Mesothelial cell of epicardium (in vitro differentiated cells): Measurements from ENCODE around the gene DCUN1D2. TPM values are rescaled to one million over a fixed set of nuclear protein-coding genes. Genes with fewer than 3 reads are reported as not detected.
A peak's percentile ranks its signal among the peaks of the same experiment; 100 is the strongest.

Experiments used
- DNase-seq, 2 experiments: peaks; one replicate each; pipeline ENCODE4 v3.0.0; 2021; ENCODE audit warnings: low spot score in 2 of 2; ENCODE audit not compliant: unreplicated experiment in 2 of 2
- H3K27ac Mint-ChIP-seq: 2 replicates; pipeline ENCODE4 v1.8.0; 2021; ENCODE audit warnings: mixed read lengths
- H3K27me3 Mint-ChIP-seq: 2 replicates; pipeline ENCODE4 v1.8.0; 2021; ENCODE audit warnings: low read depth, mixed read lengths
- H3K36me3 Mint-ChIP-seq: 2 replicates; pipeline ENCODE4 v1.8.0; 2021; ENCODE audit warnings: mixed read lengths
- H3K4me1 Mint-ChIP-seq: 2 replicates; pipeline ENCODE4 v1.8.0; 2021; ENCODE audit warnings: mixed read lengths
- H3K4me3 Mint-ChIP-seq: 2 replicates; pipeline ENCODE4 v1.8.0; 2021; ENCODE audit warnings: mild to moderate bottlenecking, moderate library complexity, mixed read lengths
- H3K9me3 Mint-ChIP-seq: 2 replicates; pipeline ENCODE4 v1.8.0; 2021; ENCODE audit warnings: mixed read lengths
- CTCF ChIP-seq: fragments of 200-600 bp; sonication (generic); IDR thresholded peaks from one replicate; pipeline ENCODE4 v1.5.0; 2021; ENCODE audit warnings: antibody characterized with exemption; ENCODE audit not compliant: unreplicated experiment
- total RNA-seq: library from RNA; stranded (reverse); gene quantifications from 3 replicates; pipeline ENCODE4 v1.2.1, GENCODE V29; 2021

DCUN1D2 gene
- total RNA-seq, 1 donor from 2014 or later = 40.2 TPM

DNA sequence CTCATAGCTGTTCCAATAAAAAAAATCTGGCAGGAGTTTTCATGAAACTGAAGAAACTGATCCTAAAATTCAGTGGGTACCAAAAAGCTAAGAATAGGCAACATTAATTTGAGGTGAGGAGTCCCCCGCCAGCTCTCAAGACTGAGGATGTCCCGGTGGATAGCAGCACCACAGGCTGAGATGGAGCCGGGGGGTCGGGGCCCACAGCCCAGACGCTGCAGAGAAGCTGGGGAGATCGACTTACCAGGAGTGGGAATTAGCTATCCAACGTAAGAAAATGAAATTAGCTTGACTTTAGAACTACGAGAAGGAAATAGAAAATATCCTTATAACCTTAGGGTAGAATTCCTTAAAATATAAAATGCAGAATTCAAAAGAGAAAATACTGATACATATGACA, 23.2 kb upstream of the DCUN1D2 start:
- Mint-ChIP-seq H3K4me1 (peaks cover 7% of the 10 kb centered on the region), H3K36me3 (peaks cover 35% of the 10 kb centered on the region), H3K4me3 (no peak overlapping the region), H3K27me3 (no peaks in the 10 kb centered on the region), H3K9me3 (no peaks in the 10 kb centered on the region), H3K27ac (peak overlapping the region; percentile 19)
- no peak for DNase-seq
- TF ChIP-seq CTCF = no peak

DNA sequence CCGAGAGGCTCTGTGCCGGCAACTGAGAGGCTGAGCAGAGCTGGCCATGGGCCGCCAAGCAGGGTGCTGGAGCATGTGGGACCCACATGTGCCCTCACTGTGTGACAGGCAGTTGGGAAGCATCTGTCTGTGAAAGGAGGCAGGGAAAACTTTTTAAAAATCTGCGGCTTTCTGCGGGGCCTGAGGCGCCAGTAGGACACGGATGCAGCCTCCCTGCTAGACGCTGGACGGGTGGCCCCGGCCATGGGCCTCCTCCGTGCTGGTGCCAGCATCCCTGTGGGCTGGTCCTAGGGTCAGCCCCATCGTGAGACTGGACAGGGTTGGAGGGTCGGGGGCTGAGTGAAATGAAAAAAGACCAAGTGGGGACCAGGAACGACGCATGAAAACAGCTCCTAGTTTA, 20.9 kb upstream of the DCUN1D2 start:
- DNase-seq = no peak
- Mint-ChIP-seq H3K27ac (no peak overlapping the region), H3K4me3 (no peak overlapping the region), H3K27me3 (no peaks in the 10 kb centered on the region), H3K9me3 (no peaks in the 10 kb centered on the region), H3K4me1 (no peaks in the 10 kb centered on the region), H3K36me3 (peaks cover 27% of the 10 kb centered on the region)
- no peak for TF ChIP-seq CTCF

- Mint-ChIP-seq H3K9me3 (no peaks in the 10 kb centered on the region), H3K27ac (no peak overlapping the region)
- no peak for DNase-seq
Observed at GRCh38 chr13:113510871-113511270, 20.4 kb upstream of the DCUN1D2 start.

GRCh38 chr13:113509989-113510388, 19.5 kb upstream of the DCUN1D2 start:
- Mint-ChIP-seq H3K36me3 (peaks cover 26% of the 10 kb centered on the region), H3K27me3 (no peaks in the 10 kb centered on the region), H3K4me3 (no peak overlapping the region), H3K4me1 (no peaks in the 10 kb centered on the region), H3K9me3 (no peaks in the 10 kb centered on the region), H3K27ac (no peak overlapping the region)
- TF ChIP-seq CTCF = no peak
- no peak for DNase-seq

More at GRCh38 chr13:113510871-113511270, 20.4 kb upstream of the DCUN1D2 start:
- Mint-ChIP-seq H3K4me1 (no peaks in the 10 kb centered on the region), H3K36me3 (peaks cover 25% of the 10 kb centered on the region), H3K27me3 (no peaks in the 10 kb centered on the region), H3K4me3 (no peak overlapping the region)
- TF ChIP-seq CTCF = no peak

DNA sequence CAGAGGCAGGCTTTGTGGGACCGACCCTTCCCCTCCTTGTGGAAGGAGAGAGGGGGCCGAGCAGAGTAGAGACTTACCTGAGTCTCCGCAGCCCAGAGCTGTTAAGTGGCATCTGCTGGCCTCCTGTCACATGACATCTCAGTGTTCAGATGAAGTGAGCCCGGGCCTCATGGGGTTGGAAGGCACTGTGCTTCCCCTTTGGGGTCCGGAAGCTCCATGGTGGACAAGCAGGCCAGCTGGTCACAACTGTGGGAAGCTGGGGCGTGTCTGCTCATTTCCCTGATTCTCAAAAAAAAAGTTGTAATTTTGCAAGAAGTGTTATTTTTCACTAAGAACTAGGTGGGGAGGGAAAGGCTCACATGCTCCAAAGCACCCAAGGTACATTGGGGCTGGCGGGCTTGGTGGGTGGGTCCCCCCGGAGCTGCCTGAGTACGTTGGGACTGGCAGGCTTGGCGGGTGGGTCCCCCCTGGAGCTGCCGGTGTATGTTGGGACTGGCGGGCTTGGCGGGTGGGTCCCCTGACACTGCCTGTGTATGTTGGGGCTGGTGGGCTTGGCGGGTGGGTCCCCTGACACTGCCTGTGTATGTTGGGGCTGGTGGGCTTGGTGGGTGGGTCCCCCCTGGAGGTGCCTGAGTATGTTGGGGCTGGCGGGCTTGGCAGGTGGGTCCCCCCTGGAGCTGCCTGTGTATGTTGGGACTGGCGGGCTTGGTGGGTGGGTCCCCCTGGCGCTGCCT, 18.2 kb upstream of the DCUN1D2 start:
- no peak overlapping the region for H3K27ac Mint-ChIP-seq
- DNase-seq = no peak

More for the DNA sequence above, 18.2 kb upstream of the DCUN1D2 start:
- Mint-ChIP-seq H3K4me3 (no peak overlapping the region), H3K27me3 (no peaks in the 10 kb centered on the region), H3K4me1 (no peaks in the 10 kb centered on the region), H3K9me3 (no peaks in the 10 kb centered on the region), H3K36me3 (peaks cover 30% of the 10 kb centered on the region)
- no peak for TF ChIP-seq CTCF
